AG10803 (cell line): ENCODE measurements around the gene SEC22C.

ENCODE experiments used
- DNase-seq: peaks from one replicate; pipeline ENCODE4 v3.0.0; 2010; ENCODE audit warnings: low read depth
- H3K4me3 ChIP-seq: 2 replicates; pipeline ENCODE4 v1.5.1; 2011; ENCODE audit warnings: mild to moderate bottlenecking, low read length, control low read depth
- CTCF ChIP-seq: conservative IDR thresholded peaks from 2 replicates; pipeline ENCODE4 v1.5.1; 2011; ENCODE audit warnings: mild to moderate bottlenecking, low read length, control low read depth, inconsistent platforms

SEC22C gene

GRCh38 chr3:42511201-42511600 lies 70.6 kb downstream of the SEC22C start:
- DNase-seq, result no peak
- TF ChIP-seq CTCF, result no peak
- no peak overlapping the region for H3K4me3 ChIP-seq

GRCh38 chr3:42510325-42510724 lies 71.4 kb downstream of the SEC22C start:
- DNase-seq, result no peak
- no peak for TF ChIP-seq CTCF
- no peak overlapping the region for H3K4me3 ChIP-seq

GRCh38 chr3:42509111-42509510 lies 72.7 kb downstream of the SEC22C start:
- DNase-seq, result no peak
- no peak for TF ChIP-seq CTCF
- H3K4me3 ChIP-seq, result no peak overlapping the region

GRCh38 chr3:42508562-42508961 lies 73.2 kb downstream of the SEC22C start:
- no peak for DNase-seq
- TF ChIP-seq CTCF, result no peak
- H3K4me3 ChIP-seq, result no peak overlapping the region

GRCh38 chr3:42507761-42508335 lies 73.9 kb downstream of the SEC22C start:
- no peak for TF ChIP-seq CTCF
- no peak for DNase-seq
- H3K4me3 ChIP-seq, result no peak overlapping the region

- no peak for TF ChIP-seq CTCF
- H3K4me3 ChIP-seq, result no peak overlapping the region
- DNase-seq, result no peak
Measured at GRCh38 chr3:42507252-42507651, 74.5 kb downstream of the SEC22C start.

GRCh38 chr3:42505849-42506410 lies 75.8 kb downstream of the SEC22C start:
- DNase-seq, result no peak
- no peak for TF ChIP-seq CTCF
- no peak overlapping the region for H3K4me3 ChIP-seq
